ENCODE results near the gene RAPGEF4.

Gene RAPGEF4

GRCh38 chr2:172957734-172958133 is 222.1 kb downstream of the RAPGEF4 start:
- Histone ChIP-seq H3K27me3 (ENCODE audit: insufficient read depth, low read depth) (no peaks in the 10 kb centered on the region), H3K4me3 (IDR thresholded peaks at IDR 0.05; ENCODE audit: insufficient read depth, low read depth, low read length) (no peak overlapping the region), H3K4me2 (no peak overlapping the region), H3K79me2 (ENCODE audit: insufficient read depth, low read depth) (no peaks in the 10 kb centered on the region), H4K20me1 (ENCODE audit: insufficient read depth) (no peaks in the 10 kb centered on the region), H3K27ac (no peak overlapping the region), H3K36me3 (ENCODE audit: insufficient read depth) (no peaks in the 10 kb centered on the region), H3K9ac (no peak overlapping the region), H2AFZ (ENCODE audit: low read depth) (no peak overlapping the region), H3K4me1 (ENCODE audit: low read depth, poor library complexity, severe bottlenecking) (no peaks in the 10 kb centered on the region)
- no peak for TF ChIP-seq CTCF (conservative IDR thresholded peaks at IDR 0.05; ENCODE audit: low read depth, low read length)

DNA sequence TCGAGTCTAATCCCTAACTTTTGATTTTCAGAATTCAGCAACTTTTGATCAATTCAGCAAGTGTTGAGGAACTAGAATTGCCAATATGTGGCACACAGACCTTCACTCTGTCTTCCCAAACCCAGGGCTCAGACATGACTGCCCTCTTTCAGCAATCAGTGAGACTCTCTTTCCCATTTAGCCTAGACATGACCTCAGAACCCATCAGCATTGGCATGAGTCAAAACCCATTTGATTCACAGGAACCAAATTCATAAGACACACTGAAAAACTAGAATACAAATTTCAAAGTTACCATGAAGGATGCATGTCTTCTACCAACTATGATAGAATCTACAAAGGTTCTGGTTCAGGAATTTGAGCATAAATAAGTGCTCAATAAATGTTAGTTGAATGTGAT is 226.4 kb downstream of the RAPGEF4 start:
- H3K27me3 ChIP-seq (ENCODE audit: insufficient read depth, low read depth), result no peaks in the 10 kb centered on the region
- TF ChIP-seq CTCF (conservative IDR thresholded peaks at IDR 0.05; ENCODE audit: low read depth, low read length), result no peak

GRCh38 chr2:172962824-172963223 is 227.2 kb downstream of the RAPGEF4 start:
- no peaks in the 10 kb centered on the region for H4K20me1 ChIP-seq (ENCODE audit: insufficient read depth)
- H3K79me2 ChIP-seq (ENCODE audit: insufficient read depth, low read depth), result no peaks in the 10 kb centered on the region
- no peak overlapping the region for H3K9ac ChIP-seq
- no peaks in the 10 kb centered on the region for H3K36me3 ChIP-seq (ENCODE audit: insufficient read depth)
- no peaks in the 10 kb centered on the region for H3K27me3 ChIP-seq (ENCODE audit: insufficient read depth, low read depth)
- H3K4me2 ChIP-seq, result no peak overlapping the region
- TF ChIP-seq CTCF (conservative IDR thresholded peaks at IDR 0.05; ENCODE audit: low read depth, low read length), result no peak
- no peak overlapping the region for H2AFZ ChIP-seq (ENCODE audit: low read depth)
- no peaks in the 10 kb centered on the region for H3K4me1 ChIP-seq (ENCODE audit: low read depth, poor library complexity, severe bottlenecking)
- H3K4me3 ChIP-seq (IDR thresholded peaks at IDR 0.05; ENCODE audit: insufficient read depth, low read depth, low read length), result no peak overlapping the region
- H3K27ac ChIP-seq, result no peak overlapping the region

More for the DNA sequence above, 226.4 kb downstream of the RAPGEF4 start:
- Histone ChIP-seq H3K36me3 (ENCODE audit: insufficient read depth) (no peaks in the 10 kb centered on the region), H3K4me1 (ENCODE audit: low read depth, poor library complexity, severe bottlenecking) (no peaks in the 10 kb centered on the region), H3K9ac (no peak overlapping the region), H2AFZ (ENCODE audit: low read depth) (no peak overlapping the region), H3K79me2 (ENCODE audit: insufficient read depth, low read depth) (no peaks in the 10 kb centered on the region), H4K20me1 (ENCODE audit: insufficient read depth) (no peaks in the 10 kb centered on the region), H3K4me2 (no peak overlapping the region), H3K4me3 (IDR thresholded peaks at IDR 0.05; ENCODE audit: insufficient read depth, low read depth, low read length) (no peak overlapping the region), H3K27ac (no peak overlapping the region)

- no peaks in the 10 kb centered on the region for H3K79me2 ChIP-seq (ENCODE audit: insufficient read depth, low read depth)
- no peak overlapping the region for H3K27ac ChIP-seq
- H4K20me1 ChIP-seq (ENCODE audit: insufficient read depth), result no peaks in the 10 kb centered on the region
- H3K27me3 ChIP-seq (ENCODE audit: insufficient read depth, low read depth), result no peaks in the 10 kb centered on the region
- H3K4me2 ChIP-seq, result no peak overlapping the region
- no peak overlapping the region for H3K9ac ChIP-seq
- no peak for TF ChIP-seq CTCF (conservative IDR thresholded peaks at IDR 0.05; ENCODE audit: low read depth, low read length)
- H3K4me1 ChIP-seq (ENCODE audit: low read depth, poor library complexity, severe bottlenecking), result no peaks in the 10 kb centered on the region
- H3K36me3 ChIP-seq (ENCODE audit: insufficient read depth), result no peaks in the 10 kb centered on the region
- H3K4me3 ChIP-seq (IDR thresholded peaks at IDR 0.05; ENCODE audit: insufficient read depth, low read depth, low read length), result no peak overlapping the region
- H2AFZ ChIP-seq (ENCODE audit: low read depth), result no peak overlapping the region
These were observed 229.0 kb downstream of the RAPGEF4 start for GRCh38 chr2:172964511-172965139.

Measured in KMS-11 (cell line).